Astrocyte (in vitro differentiated cells and primary cell): ENCODE results near the gene METTL23. TPM values are rescaled to one million over a fixed set of nuclear protein-coding genes. Genes with fewer than 3 reads are reported as not detected.

Experiments used
- DNase-seq: peaks from one replicate; pipeline ENCODE4 v3.0.0-alpha.2; 2010; ENCODE audit warnings: low read depth
- FAIRE-seq: peaks from 2 replicates; lab custom pipeline; 2011; peaks lifted over from hg19 to GRCh38; lab: Jason Lieb, UNC
- H2AFZ ChIP-seq: 2 replicates; pipeline ENCODE4 v1.6.0; 2012; ENCODE audit warnings: low read depth, low read length, inconsistent platforms
- H3K27ac ChIP-seq: 2 replicates; pipeline ENCODE4 v1.5.1; 2011; ENCODE audit warnings: low read depth, low read length, inconsistent platforms
- H3K27me3 ChIP-seq: 2 replicates; pipeline ENCODE4 v1.6.0; 2011; ENCODE audit warnings: low read length, inconsistent platforms; ENCODE audit not compliant: insufficient read depth
- H3K36me3 ChIP-seq: 2 replicates; pipeline ENCODE4 v1.5.1; 2011; ENCODE audit warnings: low read length, inconsistent platforms; ENCODE audit not compliant: insufficient read depth
- H3K4me1 ChIP-seq: 2 replicates; pipeline ENCODE4 v1.5.1; 2011; ENCODE audit warnings: low read length, inconsistent platforms; ENCODE audit not compliant: insufficient read depth
- H3K4me2 ChIP-seq: 2 replicates; pipeline ENCODE4 v1.6.0; 2012; ENCODE audit warnings: low read length, inconsistent platforms
- H3K4me3 ChIP-seq: 2 replicates; pipeline ENCODE4 v1.5.1; 2011; ENCODE audit warnings: low read depth, mild to moderate bottlenecking, low read length, inconsistent platforms; ENCODE audit not compliant: insufficient read depth
- H3K79me2 ChIP-seq: 2 replicates; pipeline ENCODE4 v1.6.0; 2012; ENCODE audit warnings: mild to moderate bottlenecking, low read length, inconsistent platforms; ENCODE audit not compliant: insufficient read depth
- H3K9ac ChIP-seq: 2 replicates; pipeline ENCODE4 v1.6.0; 2012; ENCODE audit warnings: mild to moderate bottlenecking, low read length, inconsistent platforms
- H3K9me3 ChIP-seq: 2 replicates; pipeline ENCODE4 v1.5.1; 2012; ENCODE audit warnings: low read depth, mild to moderate bottlenecking, low read length, inconsistent platforms; ENCODE audit not compliant: insufficient read depth
- H4K20me1 ChIP-seq: 2 replicates; pipeline ENCODE4 v1.6.0; 2012; ENCODE audit warnings: low read length, inconsistent platforms; ENCODE audit not compliant: insufficient read depth
- H3K27ac Mint-ChIP-seq: one replicate; pipeline ENCODE4 v1.8.0; 2021; ENCODE audit warnings: mild to moderate bottlenecking, mixed read lengths; ENCODE audit not compliant: unreplicated experiment
- H3K27me3 Mint-ChIP-seq: one replicate; pipeline ENCODE4 v1.8.0; 2021; ENCODE audit warnings: low read depth, mixed read lengths; ENCODE audit not compliant: unreplicated experiment
- H3K36me3 Mint-ChIP-seq: one replicate; pipeline ENCODE4 v1.8.0; 2021; ENCODE audit warnings: low read depth, mixed read lengths; ENCODE audit not compliant: unreplicated experiment
- H3K4me1 Mint-ChIP-seq: one replicate; pipeline ENCODE4 v1.8.0; 2021; ENCODE audit warnings: low read depth, mixed read lengths; ENCODE audit not compliant: unreplicated experiment
- H3K4me3 Mint-ChIP-seq: one replicate; pipeline ENCODE4 v1.8.0; 2021; ENCODE audit warnings: mild to moderate bottlenecking, moderate library complexity, mixed read lengths; ENCODE audit not compliant: unreplicated experiment
- H3K9me3 Mint-ChIP-seq: one replicate; pipeline ENCODE4 v1.8.0; 2021; ENCODE audit warnings: mild to moderate bottlenecking, mixed read lengths; ENCODE audit not compliant: unreplicated experiment
- EZH2 ChIP-seq: IDR thresholded peaks from 2 replicates; pipeline ENCODE4 v1.6.1; 2012; ENCODE audit warnings: mild to moderate bottlenecking, low read length, inconsistent platforms; ENCODE audit not compliant: insufficient read depth
- total RNA-seq: library from RNA; stranded (reverse); gene quantifications from 2 replicates; pipeline ENCODE4 v1.2.1, GENCODE V29; 2021
- TF ChIP-seq, protein P1 (sequence below): IDR thresholded peaks from 2 replicates; pipeline ENCODE4 v1.5.1; 2011; ENCODE audit warnings: low read depth, mild to moderate bottlenecking, inconsistent platforms, low read length, moderate library complexity; ENCODE audit not compliant: insufficient read depth

The METTL23 gene
- total RNA-seq, 1 donor from 2014 or later = 24.3 TPM

DNA sequence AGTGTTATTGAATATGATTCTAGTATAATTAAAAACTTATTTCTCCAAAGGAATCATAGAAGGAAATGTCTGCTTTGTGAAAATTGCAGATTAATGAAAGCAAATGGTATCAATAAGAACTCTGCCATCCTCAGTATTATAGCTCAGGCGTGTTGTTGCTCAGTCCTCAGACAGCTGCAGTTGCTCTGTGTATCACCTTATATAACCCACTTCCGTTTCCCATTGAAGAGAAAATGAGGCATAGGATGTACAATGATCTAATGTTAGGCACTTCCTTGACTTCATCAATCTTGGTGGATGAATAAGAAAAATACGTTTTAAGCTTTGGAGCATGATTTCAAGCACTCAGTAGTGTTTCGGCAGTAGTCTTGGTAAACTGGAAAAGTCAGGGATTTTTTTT is 25.4 kb downstream of the METTL23 start:
- no peak overlapping the region for H3K27ac ChIP-seq
- H3K4me3 ChIP-seq = no peak overlapping the region
- Mint-ChIP-seq H3K4me1 (peaks cover 2% of the 10 kb centered on the region), H3K27ac (no peak overlapping the region), H3K4me3 (no peak overlapping the region), H3K36me3 (peaks cover 16% of the 10 kb centered on the region), H3K27me3 (no peaks in the 10 kb centered on the region), H3K9me3 (no peaks in the 10 kb centered on the region)
- H3K9me3 ChIP-seq = no peaks in the 10 kb centered on the region
- no peaks in the 10 kb centered on the region for H3K79me2 ChIP-seq
- H3K27me3 ChIP-seq = no peaks in the 10 kb centered on the region
- H3K4me2 ChIP-seq = no peak overlapping the region
- TF ChIP-seq, protein P1, sequence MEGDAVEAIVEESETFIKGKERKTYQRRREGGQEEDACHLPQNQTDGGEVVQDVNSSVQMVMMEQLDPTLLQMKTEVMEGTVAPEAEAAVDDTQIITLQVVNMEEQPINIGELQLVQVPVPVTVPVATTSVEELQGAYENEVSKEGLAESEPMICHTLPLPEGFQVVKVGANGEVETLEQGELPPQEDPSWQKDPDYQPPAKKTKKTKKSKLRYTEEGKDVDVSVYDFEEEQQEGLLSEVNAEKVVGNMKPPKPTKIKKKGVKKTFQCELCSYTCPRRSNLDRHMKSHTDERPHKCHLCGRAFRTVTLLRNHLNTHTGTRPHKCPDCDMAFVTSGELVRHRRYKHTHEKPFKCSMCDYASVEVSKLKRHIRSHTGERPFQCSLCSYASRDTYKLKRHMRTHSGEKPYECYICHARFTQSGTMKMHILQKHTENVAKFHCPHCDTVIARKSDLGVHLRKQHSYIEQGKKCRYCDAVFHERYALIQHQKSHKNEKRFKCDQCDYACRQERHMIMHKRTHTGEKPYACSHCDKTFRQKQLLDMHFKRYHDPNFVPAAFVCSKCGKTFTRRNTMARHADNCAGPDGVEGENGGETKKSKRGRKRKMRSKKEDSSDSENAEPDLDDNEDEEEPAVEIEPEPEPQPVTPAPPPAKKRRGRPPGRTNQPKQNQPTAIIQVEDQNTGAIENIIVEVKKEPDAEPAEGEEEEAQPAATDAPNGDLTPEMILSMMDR = no peak
- no peak for TF ChIP-seq EZH2
- H4K20me1 ChIP-seq = no peaks in the 10 kb centered on the region
- no peak for FAIRE-seq
- no peak overlapping the region for H2AFZ ChIP-seq
- H3K36me3 ChIP-seq = no peaks in the 10 kb centered on the region
- H3K9ac ChIP-seq = no peak overlapping the region
- no peak for DNase-seq
- no peaks in the 10 kb centered on the region for H3K4me1 ChIP-seq

DNA sequence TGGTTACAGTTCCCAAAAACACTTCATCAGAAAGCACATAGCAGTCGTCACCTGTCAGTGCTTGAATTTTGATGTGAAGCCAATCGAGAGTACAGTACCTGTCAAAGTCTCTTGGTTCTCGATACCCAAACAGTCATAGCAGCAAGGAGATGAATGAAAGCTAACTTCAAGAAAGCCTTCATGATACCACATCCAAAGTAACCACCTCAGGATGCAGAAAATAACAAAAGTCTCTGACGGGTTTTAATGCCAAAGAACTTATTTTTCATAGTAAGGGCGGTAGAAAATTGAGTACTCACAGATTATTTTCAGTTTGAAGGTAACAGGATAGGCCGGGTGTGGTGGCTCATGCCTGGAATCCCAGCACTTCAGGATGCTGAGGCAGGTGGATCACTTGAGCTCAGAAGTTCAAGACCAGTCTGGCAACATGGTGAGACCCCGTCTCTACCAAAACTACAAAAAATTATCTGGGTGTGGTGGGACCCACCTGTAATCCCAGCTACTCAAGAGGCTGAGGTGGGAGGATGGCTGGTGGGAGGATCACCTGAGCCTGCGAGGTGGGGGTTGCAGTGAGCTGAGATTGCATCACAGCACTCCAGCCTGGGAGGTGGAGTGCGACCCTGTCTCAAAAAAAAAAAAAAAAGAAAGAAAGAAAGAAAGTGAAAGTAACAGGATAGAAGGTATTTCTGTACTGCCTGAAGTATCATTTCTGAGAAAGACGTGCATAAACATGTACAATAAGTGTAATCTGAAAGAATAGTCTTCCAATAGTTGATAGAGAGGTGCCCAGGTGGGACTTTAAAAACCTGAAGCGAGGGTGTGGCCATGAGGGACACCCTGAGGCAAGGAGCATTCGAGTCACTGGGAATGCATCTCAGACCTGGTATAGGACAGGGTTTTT is 26.7 kb downstream of the METTL23 start:
- DNase-seq = no peak
- Histone ChIP-seq H3K4me3 (no peak overlapping the region), H3K4me1 (no peaks in the 10 kb centered on the region), H3K9ac (no peak overlapping the region), H3K9me3 (no peaks in the 10 kb centered on the region), H3K79me2 (no peaks in the 10 kb centered on the region), H2AFZ (no peak overlapping the region), H4K20me1 (no peaks in the 10 kb centered on the region), H3K27ac (no peak overlapping the region), H3K36me3 (no peaks in the 10 kb centered on the region), H3K4me2 (no peak overlapping the region), H3K27me3 (no peaks in the 10 kb centered on the region)
- peaks cover 15% of the 10 kb centered on the region for H3K36me3 Mint-ChIP-seq
- H3K27me3 Mint-ChIP-seq = no peaks in the 10 kb centered on the region
- H3K4me3 Mint-ChIP-seq = no peak overlapping the region
- FAIRE-seq = no peak
- H3K4me1 Mint-ChIP-seq = peaks cover 2% of the 10 kb centered on the region
- TF ChIP-seq, protein P1 = no peak
- no peak for TF ChIP-seq EZH2
- H3K27ac Mint-ChIP-seq = no peak overlapping the region
- no peaks in the 10 kb centered on the region for H3K9me3 Mint-ChIP-seq

DNA sequence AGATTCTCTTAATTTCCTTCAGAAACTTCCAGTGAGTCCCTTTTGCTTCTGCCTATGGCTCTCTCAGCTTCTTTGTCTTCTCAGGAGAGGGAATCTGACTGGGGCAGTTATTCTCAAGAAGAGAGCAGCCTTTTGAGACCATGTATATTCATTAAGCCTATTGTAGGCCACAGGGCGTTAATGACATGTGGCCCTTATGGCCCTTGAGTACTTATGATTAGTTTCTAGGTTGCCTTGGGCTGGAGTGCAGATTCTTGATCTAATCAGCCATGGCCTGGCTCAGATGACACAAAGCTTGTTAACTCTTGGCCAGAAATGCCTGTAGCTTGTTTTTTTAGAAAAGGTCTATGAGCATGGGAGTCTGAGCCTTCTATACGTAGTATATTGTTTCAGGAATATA is 28.6 kb downstream of the METTL23 start:
- Histone ChIP-seq H3K4me3 (no peak overlapping the region), H3K9me3 (no peaks in the 10 kb centered on the region), H3K4me1 (no peaks in the 10 kb centered on the region), H2AFZ (no peak overlapping the region), H4K20me1 (no peaks in the 10 kb centered on the region), H3K4me2 (no peak overlapping the region), H3K79me2 (no peaks in the 10 kb centered on the region), H3K27me3 (no peaks in the 10 kb centered on the region), H3K36me3 (peaks cover 3% of the 10 kb centered on the region), H3K9ac (no peak overlapping the region), H3K27ac (no peak overlapping the region)
- no peak overlapping the region for H3K27ac Mint-ChIP-seq
- H3K4me1 Mint-ChIP-seq = peaks cover 2% of the 10 kb centered on the region
- no peaks in the 10 kb centered on the region for H3K9me3 Mint-ChIP-seq
- no peak overlapping the region for H3K4me3 Mint-ChIP-seq
- no peaks in the 10 kb centered on the region for H3K27me3 Mint-ChIP-seq
- no peak for FAIRE-seq
- TF ChIP-seq, protein P1 = no peak
- no peak for DNase-seq
- H3K36me3 Mint-ChIP-seq = peaks cover 13% of the 10 kb centered on the region
